Ovary (tissue), 9 donors: ENCODE measurements around the gene ZNF557. TPM values are rescaled to one million over a fixed set of nuclear protein-coding genes. Genes with fewer than 3 reads are reported as not detected.
"Not testable (repeated sequence)": the region's sequence is repeated elsewhere in the genome, so short reads cannot be mapped to it uniquely, and the experiment has no call there.

Experiments used
- DNase-seq, 5 donors: peaks; one replicate each; pipeline ENCODE4 v3.0.0-alpha.2; 2019 to 2020
- H3K27ac ChIP-seq, 2 donors: fragments of 200-600 bp; one replicate each; pipeline versions ENCODE4 v1.5.1 to v1.8.0; 2019 to 2022
- H3K27me3 ChIP-seq: fragments of 200-600 bp; one replicate; pipeline ENCODE4 v1.8.0; 2022
- H3K36me3 ChIP-seq: fragments of 200-600 bp; sonication (generic); one replicate; pipeline ENCODE4 v1.5.1; 2019
- H3K4me1 ChIP-seq: one replicate; pipeline ENCODE4 v1.8.1; 2013; ENCODE audit warnings: mild to moderate bottlenecking, moderate library complexity; ENCODE audit not compliant: insufficient read depth
- H3K4me3 ChIP-seq: fragments of 200-600 bp; sonication (generic); one replicate; pipeline ENCODE4 v1.5.1; 2017
- H3K9me3 ChIP-seq, 2 donors: fragments of 200-600 bp in 1 of 2; sonication (generic) in 1 of 2; one replicate each; pipeline versions ENCODE4 v1.5.1 to v1.8.1; 2013 to 2019; ENCODE audit warnings: mild to moderate bottlenecking in 1 of 2, moderate library complexity in 1 of 2
- CTCF ChIP-seq, 3 donors: fragments of 450-650 bp in 2 of 3; fragments of 200-600 bp in 1 of 3; IDR thresholded peaks; one replicate each; pipeline versions ENCODE4 v1.5.1 to v1.8.0; 2016 to 2022; ENCODE audit warnings: antibody characterized with exemption in 3 of 3, mild to moderate bottlenecking in 1 of 3
- EP300 ChIP-seq: sonication (generic); formaldehyde crosslinking; IDR thresholded peaks from one replicate; pipeline ENCODE4 v1.6.1; 2017; ENCODE audit warnings: antibody characterized with exemption
- POLR2A ChIP-seq: fragments of 450-650 bp; IDR thresholded peaks from one replicate; pipeline ENCODE4 v1.6.1; 2017; ENCODE audit warnings: antibody characterized with exemption, mild to moderate bottlenecking, moderate library complexity
- WGBS, 3 donors: extraction: QIAGEN DNeasy Blood & Tissue Kit in 1 of 3; methylation state at CpG; one replicate each; pipeline versions ENCODE4 v1.1.5 to v1.1.7; 2013 to 2017; 5-methylcytosine and 5-hydroxymethylcytosine counted together
- intact Hi-C, 4 donors: fragments of 100-400 bp; cut with DNase I; formaldehyde crosslinking; loops; one replicate each; pipeline versions ENCODE4 v1.11.0 to v1.15.1; 2022 to 2023
- polyA plus RNA-seq, 2 donors: library from polyadenylated mRNA; stranded (reverse); fragments of 200-250 nt in 1 of 2; fragments of 350-450 nt in 1 of 2; fragmentation: Illumina TruSeq in 1 of 2; extraction: RNeasy Lipid Tissue Mini Kit (QIAGEN cat#74804) in 1 of 2; gene quantifications; one replicate each; pipeline ENCODE4 v1.2.3, GENCODE V29; 2013 to 2014
- total RNA-seq, 7 donors: library from RNA; depleted of rRNA in 2 of 7; stranded (reverse); fragments of >200 nt in 2 of 7; fragmentation: NEBNext Ultra II Directional in 3 of 7; extraction: Animal tissue kit (Norgen Biotek cat#: 25700) in 3 of 7; gene quantifications; one replicate each; pipeline versions ENCODE4 v1.1.0 to v1.2.4, GENCODE V29; 2016 to 2023
- donor health status: DM: no; HTN: no; CAD: no; lungs with moderate emphysema.
- donor health status: DM: no; HTN: no; CAD: no.
- donor health status: Bipolar disorder and iron deficiency.
- donor health status: DM: yes; HTN: yes; CAD: no.
- donor health status: DM: no; HTN: no; CAD: no.
- donor health status: DM: yes; HTN: yes; CAD: no.

The ZNF557 gene
- total and polyA plus RNA-seq, 9 donors = 2.9 to 14.6 (median 12.3) TPM

GRCh38 chr19:7054635-7055368, 14.7 kb upstream of the ZNF557 start:
- H3K27ac ChIP-seq, intact Hi-C loops, H3K36me3 ChIP-seq, H3K27me3 ChIP-seq, H3K4me3 ChIP-seq, H3K4me1 ChIP-seq, H3K9me3 ChIP-seq, DNase-seq: not testable (repeated sequence)
- 91 to 93% (median 92%) methylated on average over 8 to 14 of the region's 14 CpGs for WGBS, 3 donors

- WGBS, 3 donors = 91 to 93% (median 93%) methylated on average over 12 of the region's 14 CpGs
- DNase-seq, H3K4me1 ChIP-seq, H3K27ac ChIP-seq, H3K27me3 ChIP-seq, H3K36me3 ChIP-seq, H3K4me3 ChIP-seq, intact Hi-C loops, H3K9me3 ChIP-seq: not testable (repeated sequence)
Observed at GRCh38 chr19:7055679-7056078, 13.8 kb upstream of the ZNF557 start.

- H3K4me1 ChIP-seq, H3K36me3 ChIP-seq, H3K4me3 ChIP-seq, intact Hi-C loops, H3K27me3 ChIP-seq, DNase-seq, H3K9me3 ChIP-seq, H3K27ac ChIP-seq: not testable (repeated sequence)
- 79 to 91% (median 90%) methylated on average over 7 to 8 of the region's 16 CpGs for WGBS, 3 donors
Observed at GRCh38 chr19:7056371-7056770, 13.1 kb upstream of the ZNF557 start.

- intact Hi-C loops, H3K9me3 ChIP-seq, H3K27ac ChIP-seq, H3K4me1 ChIP-seq, H3K27me3 ChIP-seq, H3K4me3 ChIP-seq, H3K36me3 ChIP-seq, DNase-seq: not testable (repeated sequence)
- no CpG with 5 or more reads among the region's 8 CpGs for WGBS, 3 donors
Observed at GRCh38 chr19:7058576-7058975, 10.9 kb upstream of the ZNF557 start, which contains the start of gene MBD3L3. Gene MBD3L3, minus strand, starts transcription at chr19:7058676. Its CDS starts 71 bp downstream, at chr19:7058605.

- DNase-seq, intact Hi-C loops: not testable (repeated sequence)
- 65 to 80% (median 73%) methylated on average over 1 to 2 of the region's 2 CpGs for WGBS, 3 donors
Observed at GRCh38 chr19:7059977-7060376, 9.5 kb upstream of the ZNF557 start.

GRCh38 chr19:7063339-7063738, 6.2 kb upstream of the ZNF557 start:
- WGBS, 3 donors = 64 to 72% (median 64%) methylated on average over 4 of the region's 4 CpGs
- H3K4me3 ChIP-seq = no peak overlapping the region

More at GRCh38 chr19:7059977-7060376, 9.5 kb upstream of the ZNF557 start:
- H3K36me3 ChIP-seq, H3K4me1 ChIP-seq, H3K27ac ChIP-seq, H3K9me3 ChIP-seq, H3K4me3 ChIP-seq, H3K27me3 ChIP-seq: not testable (repeated sequence)

More at GRCh38 chr19:7063339-7063738, 6.2 kb upstream of the ZNF557 start:
- Histone ChIP-seq H3K27me3 (no peaks in the 10 kb centered on the region), H3K27ac (no peak overlapping the region), H3K9me3 (no peaks in the 10 kb centered on the region), H3K36me3 (no peaks in the 10 kb centered on the region), H3K4me1 (no peaks in the 10 kb centered on the region)
- DNase-seq = no peak
- TF ChIP-seq POLR2A (no peak), CTCF (IDR thresholded peaks at IDR 0.05) (no peak), EP300 (no peak)
- intact Hi-C loops = no loop called here
